Osteoblast (primary cell): ENCODE measurements around the gene EMC9. TPM values are rescaled to one million over a fixed set of nuclear protein-coding genes. Genes with fewer than 3 reads are reported as not detected.

Experiments used
- DNase-seq: peaks from one replicate; pipeline ENCODE4 v3.0.0; 2011; ENCODE audit warnings: low spot score, mixed read lengths; ENCODE audit not compliant: insufficient read length; ENCODE audit errors: missing footprints
- H2AFZ ChIP-seq: 2 replicates; pipeline ENCODE4 v1.6.0; 2011; ENCODE audit warnings: mild to moderate bottlenecking, low read length
- H3K27ac ChIP-seq: 2 replicates; pipeline ENCODE4 v1.5.1; 2011; ENCODE audit warnings: mild to moderate bottlenecking, low read depth, low read length, moderate library complexity
- H3K27me3 ChIP-seq: 2 replicates; pipeline ENCODE4 v1.6.0; 2012; ENCODE audit warnings: mild to moderate bottlenecking, control low read depth, inconsistent platforms, low read length, moderate library complexity; ENCODE audit not compliant: insufficient read depth
- H3K36me3 ChIP-seq: 2 replicates; pipeline ENCODE4 v1.5.1; 2011; ENCODE audit warnings: mild to moderate bottlenecking, low read length, control low read depth, moderate library complexity; ENCODE audit not compliant: insufficient read depth
- H3K4me1 ChIP-seq: 2 replicates; pipeline ENCODE4 v1.5.1; 2011; ENCODE audit warnings: mild to moderate bottlenecking, low read length, control low read depth, moderate library complexity; ENCODE audit not compliant: insufficient read depth
- H3K4me2 ChIP-seq: 2 replicates; pipeline ENCODE4 v1.6.0; 2011; ENCODE audit warnings: mild to moderate bottlenecking, low read length; ENCODE audit not compliant: insufficient read depth
- H3K4me3 ChIP-seq: fragments of 200-600 bp; sonication (generic); 3 replicates; pipeline ENCODE4 v1.5.1; 2012; ENCODE audit warnings: mild to moderate bottlenecking, low read length, inconsistent platforms; ENCODE audit not compliant: insufficient read depth
- H3K79me2 ChIP-seq: 2 replicates; pipeline ENCODE4 v1.6.0; 2012; ENCODE audit warnings: mild to moderate bottlenecking, low read length, control low read depth, inconsistent platforms; ENCODE audit not compliant: insufficient read depth
- H3K9me3 ChIP-seq: 2 replicates; pipeline ENCODE4 v1.5.1; 2011; ENCODE audit warnings: low read depth, low read length, control low read depth
- H4K20me1 ChIP-seq: 2 replicates; pipeline ENCODE4 v1.6.0; 2012; ENCODE audit warnings: mild to moderate bottlenecking, low read length, control low read depth; ENCODE audit not compliant: insufficient read depth
- CTCF ChIP-seq: IDR thresholded peaks from 2 replicates; pipeline ENCODE4 v1.5.1; 2011; ENCODE audit warnings: mild to moderate bottlenecking, low read depth, low read length, moderate library complexity; ENCODE audit errors: extremely low read depth
- small RNA-seq: library from RNA; depleted of rRNA; stranded (forward); fragments of <200 nt; gene quantifications from one replicate; pipeline ENCODE3, GENCODE V24; 2012
- total RNA-seq: library from RNA; depleted of rRNA; stranded (reverse); fragments of >200 nt; gene quantifications from 2 replicates; pipeline ENCODE4 v1.2.3, GENCODE V29; 2012

The EMC9 gene
- total RNA-seq, 1 donor, result 6.9 TPM

- TF ChIP-seq CTCF, result no peak
- no peaks in the 10 kb centered on the region for H3K9me3 ChIP-seq
- H3K4me1 ChIP-seq, result peaks cover 10% of the 10 kb centered on the region
- H3K4me3 ChIP-seq, result no peak overlapping the region
- no peaks in the 10 kb centered on the region for H3K27me3 ChIP-seq
- no peak overlapping the region for H3K4me2 ChIP-seq
- peak; percentile 30 for DNase-seq
- H4K20me1 ChIP-seq, result no peaks in the 10 kb centered on the region
- H2AFZ ChIP-seq, result no peak overlapping the region
- no peaks in the 10 kb centered on the region for H3K36me3 ChIP-seq
- H3K27ac ChIP-seq, result no peak overlapping the region
- peaks cover 10% of the 10 kb centered on the region for H3K79me2 ChIP-seq
These were observed 48.7 kb downstream of the EMC9 start for GRCh38 chr14:24092505-24093206.

GRCh38 chr14:24092110-24092504 is 49.3 kb downstream of the EMC9 start:
- Histone ChIP-seq H2AFZ (no peak overlapping the region), H3K27me3 (no peaks in the 10 kb centered on the region), H3K9me3 (no peaks in the 10 kb centered on the region)

GRCh38 chr14:24089890-24090289 is 51.5 kb downstream of the EMC9 start:
- H3K36me3 ChIP-seq, result no peaks in the 10 kb centered on the region
- TF ChIP-seq CTCF, result no peak

More at GRCh38 chr14:24092110-24092504, 49.3 kb downstream of the EMC9 start:
- H3K27ac ChIP-seq, result no peak overlapping the region
- no peak overlapping the region for H3K4me2 ChIP-seq
- no peaks in the 10 kb centered on the region for H4K20me1 ChIP-seq
- no peak for DNase-seq
- no peak overlapping the region for H3K4me3 ChIP-seq
- TF ChIP-seq CTCF, result no peak
- H3K4me1 ChIP-seq, result peaks cover 10% of the 10 kb centered on the region
- H3K79me2 ChIP-seq, result peaks cover 10% of the 10 kb centered on the region
- H3K36me3 ChIP-seq, result no peaks in the 10 kb centered on the region

More at GRCh38 chr14:24089890-24090289, 51.5 kb downstream of the EMC9 start:
- peaks cover 1% of the 10 kb centered on the region for H3K79me2 ChIP-seq
- H3K4me2 ChIP-seq, result no peak overlapping the region
- peaks cover 2% of the 10 kb centered on the region for H3K4me1 ChIP-seq
- no peak overlapping the region for H3K4me3 ChIP-seq
- H3K27me3 ChIP-seq, result no peaks in the 10 kb centered on the region
- H3K9me3 ChIP-seq, result no peaks in the 10 kb centered on the region
- no peaks in the 10 kb centered on the region for H4K20me1 ChIP-seq
- DNase-seq, result no peak
- H2AFZ ChIP-seq, result no peak overlapping the region
- no peak overlapping the region for H3K27ac ChIP-seq

Small RNAs within 50 kb of the gene (small RNA-seq; reads per million reads assigned to genes)
- gene AL136295.4, result not detected
- gene IPO4, result not detected
- gene IRF9, result not detected
- not detected for gene RNA5SP383

Other genes starting within 250 kb of the EMC9 start
- 31.5 and 36.5 TPM in 2 replicates for gene DHRS4, start 187.8 kb downstream of the EMC9 start, total RNA-seq
- 9.0 and 9.7 TPM in 2 replicates for gene DHRS4L2, start 152.7 kb downstream of the EMC9 start, total RNA-seq
- not detected in 2 replicates for gene CARMIL3, start 89.6 kb downstream of the EMC9 start, total RNA-seq
- not detected in 2 replicates for gene CPNE6, start 70.0 kb downstream of the EMC9 start, total RNA-seq
- gene PCK2, start 47.3 kb downstream of the EMC9 start, total RNA-seq, result 26.2 and 35.1 TPM in 2 replicates
- 73.4 and 84.7 TPM in 2 replicates for gene DCAF11, start 26.8 kb downstream of the EMC9 start, total RNA-seq
- gene NRL, start 26.6 kb downstream of the EMC9 start, total RNA-seq, result 1.5 and 1.8 TPM in 2 replicates
- gene FITM1, start 10.9 kb downstream of the EMC9 start, total RNA-seq, result 0.29 and 0.72 TPM in 2 replicates
- gene PSME1, start 5.4 kb downstream of the EMC9 start, total RNA-seq, result 95.5 and 111 TPM in 2 replicates
- 47.7 and 55.7 TPM in 2 replicates for gene PSME2, start 5.0 kb upstream of the EMC9 start, total RNA-seq
- 43.9 and 49.6 TPM in 2 replicates for gene RNF31, start 5.9 kb upstream of the EMC9 start, total RNA-seq
- 102 and 117 TPM in 2 replicates for gene IRF9, start 19.7 kb upstream of the EMC9 start, total RNA-seq
- 3.3 and 3.5 TPM in 2 replicates for gene REC8, start 30.5 kb upstream of the EMC9 start, total RNA-seq
- gene IPO4, start 47.2 kb upstream of the EMC9 start, total RNA-seq, result 38.9 and 47.0 TPM in 2 replicates
- 78.2 and 84.3 TPM in 2 replicates for gene TM9SF1, start 53.9 kb upstream of the EMC9 start, total RNA-seq
- gene TSSK4, start 64.1 kb upstream of the EMC9 start, total RNA-seq, result 0.36 TPM in 1 of 2 replicates, not detected in the other
- gene CHMP4A, start 71.9 kb upstream of the EMC9 start, total RNA-seq, result 19.2 TPM in 2 replicates
- gene MDP1, start 74.5 kb upstream of the EMC9 start, total RNA-seq, result 14.1 and 14.8 TPM in 2 replicates
- gene NEDD8, start 90.8 kb upstream of the EMC9 start, total RNA-seq, result 56.3 and 69.1 TPM in 2 replicates
- gene GMPR2, start 91.3 kb upstream of the EMC9 start, total RNA-seq, result 70.7 and 86.5 TPM in 2 replicates
- gene TINF2, start 101.0 kb upstream of the EMC9 start, total RNA-seq, result 62.6 and 63.4 TPM in 2 replicates
- gene TGM1, start 121.6 kb upstream of the EMC9 start, total RNA-seq, result 0.36 and 1.2 TPM in 2 replicates
- gene RABGGTA, start 130.0 kb upstream of the EMC9 start, total RNA-seq, result 28.9 and 34.0 TPM in 2 replicates
- 9.8 and 13.6 TPM in 2 replicates for gene DHRS1, start 158.2 kb upstream of the EMC9 start, total RNA-seq
- 17.4 and 21.0 TPM in 2 replicates for gene NOP9, start 158.3 kb upstream of the EMC9 start, total RNA-seq
- gene CIDEB, start 166.4 kb upstream of the EMC9 start, total RNA-seq, result 0.36 and 0.59 TPM in 2 replicates
- 4.7 and 5.1 TPM in 2 replicates for gene LTB4R2, start 168.5 kb upstream of the EMC9 start, total RNA-seq
- 1.2 and 1.8 TPM in 2 replicates for gene LTB4R, start 169.9 kb upstream of the EMC9 start, total RNA-seq
- gene ADCY4, start 193.5 kb upstream of the EMC9 start, total RNA-seq, result 17.7 and 18.8 TPM in 2 replicates
- gene RIPK3, start 198.4 kb upstream of the EMC9 start, total RNA-seq, result 9.1 and 11.9 TPM in 2 replicates
- 101 and 107 TPM in 2 replicates for gene NFATC4, start 226.6 kb upstream of the EMC9 start, total RNA-seq